Neural progenitor cell (in vitro differentiated cells): ENCODE measurements around the gene CSAD.

Experiments
- CTCF ChIP-seq: fragments of 200-600 bp; sonication (generic); IDR thresholded peaks from 2 replicates; pipeline ENCODE4 v1.5.1; 2017; ENCODE audit warnings: antibody characterized with exemption, mild to moderate bottlenecking
- EZH2 ChIP-seq: fragments of 200-600 bp; sonication (generic); IDR thresholded peaks from 2 replicates; pipeline ENCODE4 v1.6.1; 2017; ENCODE audit warnings: antibody characterized with exemption, mild to moderate bottlenecking, moderate library complexity

GRCh38 chr12:53147181-53147580 is 33.5 kb downstream of the CSAD start:
- no peak for TF ChIP-seq CTCF
- no peak for TF ChIP-seq EZH2
